Right cardiac atrium (tissue), 5 donors: ENCODE data around the gene GPR176. TPM values are rescaled to one million over a fixed set of nuclear protein-coding genes. Genes with fewer than 3 reads are reported as not detected.
"Not testable (repeated sequence)": the region's sequence is repeated elsewhere in the genome, so short reads cannot be mapped to it uniquely, and the experiment has no call there.

Experiments
- ATAC-seq, 2 donors: fragments of 200-7000 bp; cut with Tn5 transposase; one replicate each; pipeline versions ENCODE4 v1.8.0 to v1.9.1; 2020; ENCODE audit warnings: moderate library complexity in 2 of 2, mild to moderate bottlenecking in 1 of 2
- DNase-seq, 3 donors: peaks; one replicate each; pipeline ENCODE4 v3.0.0-alpha.2; 2020
- H3K27ac ChIP-seq: one replicate; pipeline ENCODE4 v1.5.1; 2013; ENCODE audit warnings: mild to moderate bottlenecking, low read length, control low read depth, moderate library complexity
- H3K27me3 ChIP-seq: one replicate; pipeline ENCODE4 v1.6.1; 2013; ENCODE audit not compliant: control insufficient read depth, insufficient read depth
- H3K4me1 ChIP-seq: one replicate; pipeline ENCODE4 v1.6.1; 2013; ENCODE audit warnings: low read length; ENCODE audit not compliant: control insufficient read depth, insufficient read depth
- H3K4me3 ChIP-seq: one replicate; pipeline ENCODE4 v1.5.1; 2013; ENCODE audit warnings: low read length, control low read depth
- H3K9me3 ChIP-seq: one replicate; pipeline ENCODE4 v1.6.1; 2013; ENCODE audit warnings: low read length; ENCODE audit not compliant: control insufficient read depth
- WGBS: extraction: QIAGEN DNeasy Blood & Tissue Kit; methylation state at CpG from one replicate; pipeline ENCODE4 v1.1.7; 2013; 5-methylcytosine and 5-hydroxymethylcytosine counted together
- intact Hi-C, 4 donors: fragments of 100-400 bp; cut with DNase I; formaldehyde crosslinking; loops; one replicate each; pipeline versions ENCODE4 v1.11.0 to v1.14.0; 2022 to 2023
- polyA plus RNA-seq: library from polyadenylated mRNA; stranded (reverse); fragments of 200-250 nt; gene quantifications from one replicate; pipeline ENCODE4 v1.2.3, GENCODE V29; 2013
- total RNA-seq, 4 donors: library from RNA; stranded (reverse); fragmentation: NEBNext Ultra II Directional; extraction: Animal tissue kit (Norgen Biotek cat#: 25700); gene quantifications; one replicate each; pipeline ENCODE4 v1.2.1, GENCODE V29; 2021
- donor health status: healthy with polysubstance abuse.
- donor health status: DM: no; HTN: yes; CAD: no.
- donor health status: DM: no; HTN: no; CAD: no.
- donor health status: DM: no; HTN: yes; CAD: no; lungs with severe emphysema.
- donor health status: DM: yes; HTN: yes; CAD: no.

The GPR176 gene
- total and polyA plus RNA-seq, 5 donors, result 1.4 to 3.9 (median 1.8) TPM

GRCh38 chr15:39834256-39834655 is 85.8 kb downstream of the GPR176 start:
- H3K4me1 ChIP-seq, result no peaks in the 10 kb centered on the region
- no peak overlapping the region for H3K4me3 ChIP-seq
- intact Hi-C loops, result no loop called here
- no peak overlapping the region for H3K27ac ChIP-seq
- no peaks in the 10 kb centered on the region for H3K27me3 ChIP-seq
- DNase-seq (no peak), ATAC-seq (no peak)
- H3K9me3 ChIP-seq, result no peaks in the 10 kb centered on the region

- no peak overlapping the region for H3K4me3 ChIP-seq
- WGBS, result 93% methylated on average over 3 of the region's 3 CpGs
- no peak for ATAC-seq
Measured at GRCh38 chr15:39833515-39833981, 86.5 kb downstream of the GPR176 start.

GRCh38 chr15:39830166-39830565 is 89.9 kb downstream of the GPR176 start:
- WGBS, result 42% methylated on average over 1 of the region's 1 CpG

More at GRCh38 chr15:39833515-39833981, 86.5 kb downstream of the GPR176 start:
- H3K9me3 ChIP-seq, result no peaks in the 10 kb centered on the region
- DNase-seq, result no peak
- no peaks in the 10 kb centered on the region for H3K4me1 ChIP-seq
- no peaks in the 10 kb centered on the region for H3K27me3 ChIP-seq
- intact Hi-C loops, result no loop called here
- no peak overlapping the region for H3K27ac ChIP-seq

GRCh38 chr15:39828374-39828931 is 91.6 kb downstream of the GPR176 start:
- intact Hi-C loops, result no loop called here
- Histone ChIP-seq H3K9me3 (no peaks in the 10 kb centered on the region), H3K27me3 (no peaks in the 10 kb centered on the region), H3K4me1 (no peaks in the 10 kb centered on the region), H3K4me3 (no peak overlapping the region), H3K27ac (no peak overlapping the region)
- DNase-seq, result peak; percentile 12 to 50 (median 49)
- WGBS, result 54% methylated on average over 6 of the region's 6 CpGs
- peak in 1 of 2 donors; percentile 73 for ATAC-seq

More at GRCh38 chr15:39830166-39830565, 89.9 kb downstream of the GPR176 start:
- DNase-seq (no peak), ATAC-seq (no peak)
- intact Hi-C loops, result no loop called here
- H3K27me3 ChIP-seq, result no peaks in the 10 kb centered on the region
- H3K9me3 ChIP-seq, result no peaks in the 10 kb centered on the region
- H3K4me1 ChIP-seq, result no peaks in the 10 kb centered on the region
- H3K4me3 ChIP-seq, result no peak overlapping the region
- H3K27ac ChIP-seq, result no peak overlapping the region

GRCh38 chr15:39826975-39827374 is 93.1 kb downstream of the GPR176 start:
- Histone ChIP-seq H3K27me3 (no peaks in the 10 kb centered on the region), H3K9me3 (no peaks in the 10 kb centered on the region), H3K27ac (no peak overlapping the region), H3K4me1 (no peaks in the 10 kb centered on the region), H3K4me3 (no peak overlapping the region)
- DNase-seq (no peak), ATAC-seq (no peak)
- 96% methylated on average over 2 of the region's 2 CpGs for WGBS
- intact Hi-C loops, result no loop called here

- Histone ChIP-seq H3K27ac (no peak overlapping the region), H3K27me3 (no peaks in the 10 kb centered on the region), H3K9me3 (no peaks in the 10 kb centered on the region), H3K4me3 (no peak overlapping the region), H3K4me1 (no peaks in the 10 kb centered on the region)
- no peak for ATAC-seq
- DNase-seq, result no peak
- intact Hi-C loops, result no loop called here
- 79% methylated on average over 2 of the region's 2 CpGs for WGBS
Measured at GRCh38 chr15:39823634-39824033, 96.4 kb downstream of the GPR176 start.

GRCh38 chr15:39820050-39820602 is 99.9 kb downstream of the GPR176 start:
- ATAC-seq, result no peak
- H3K4me3 ChIP-seq, result no peak overlapping the region
- no peak for DNase-seq
- intact Hi-C loops, result no loop called here
- H3K27me3 ChIP-seq, result no peaks in the 10 kb centered on the region
- no peak overlapping the region for H3K27ac ChIP-seq
- 36% methylated on average over 3 of the region's 3 CpGs for WGBS
- H3K9me3 ChIP-seq, result no peaks in the 10 kb centered on the region
- no peaks in the 10 kb centered on the region for H3K4me1 ChIP-seq

GRCh38 chr15:39819533-39819932 is 100.5 kb downstream of the GPR176 start:
- H3K4me1 ChIP-seq, result no peaks in the 10 kb centered on the region
- ATAC-seq (no peak), DNase-seq (no peak)
- H3K4me3 ChIP-seq, result no peak overlapping the region
- no peaks in the 10 kb centered on the region for H3K27me3 ChIP-seq
- H3K9me3 ChIP-seq, result no peaks in the 10 kb centered on the region
- 68% methylated on average over 3 of the region's 3 CpGs for WGBS
- no peak overlapping the region for H3K27ac ChIP-seq
- intact Hi-C loops, result no loop called here

- Histone ChIP-seq H3K4me3 (no peak overlapping the region), H3K4me1 (no peaks in the 10 kb centered on the region), H3K27me3 (no peaks in the 10 kb centered on the region), H3K9me3 (no peaks in the 10 kb centered on the region), H3K27ac (no peak overlapping the region)
- no peak for DNase-seq
- intact Hi-C loops, result no loop called here
- ATAC-seq, result no peak
Measured at GRCh38 chr15:39817892-39818291, 102.2 kb downstream of the GPR176 start.

- intact Hi-C loops, result no loop called here
- H3K4me1 ChIP-seq, result no peaks in the 10 kb centered on the region
- 84% methylated on average over 1 of the region's 1 CpG for WGBS
- no peaks in the 10 kb centered on the region for H3K27me3 ChIP-seq
- no peak for DNase-seq
- no peak overlapping the region for H3K27ac ChIP-seq
- ATAC-seq, result no peak
- no peaks in the 10 kb centered on the region for H3K9me3 ChIP-seq
- no peak overlapping the region for H3K4me3 ChIP-seq
Measured at GRCh38 chr15:39814489-39814888, 105.6 kb downstream of the GPR176 start.

- H3K27ac ChIP-seq, intact Hi-C loops, H3K27me3 ChIP-seq, H3K4me3 ChIP-seq, H3K9me3 ChIP-seq, H3K4me1 ChIP-seq, DNase-seq, ATAC-seq: not testable (repeated sequence)
- WGBS, result 98% methylated on average over 3 of the region's 3 CpGs
Measured at GRCh38 chr15:39812651-39813050, 107.4 kb downstream of the GPR176 start.

- H3K27me3 ChIP-seq, result no peaks in the 10 kb centered on the region
- DNase-seq (no peak), ATAC-seq (no peak)
- no peak overlapping the region for H3K4me3 ChIP-seq
- WGBS, result 58% methylated on average over 3 of the region's 3 CpGs
- no peaks in the 10 kb centered on the region for H3K4me1 ChIP-seq
- H3K9me3 ChIP-seq, result no peaks in the 10 kb centered on the region
- no peak overlapping the region for H3K27ac ChIP-seq
- intact Hi-C loops, result no loop called here
Measured at GRCh38 chr15:39808909-39809308, 111.2 kb downstream of the GPR176 start.
